GM23248 (cell line): Measurements from ENCODE around the gene MAPK8IP3.

Source experiments
- EZH2 ChIP-seq: fragments of 200-600 bp; sonication (generic); IDR thresholded peaks from 2 replicates; pipeline ENCODE4 v1.6.1; 2018; ENCODE audit warnings: antibody characterized with exemption, mild to moderate bottlenecking; ENCODE audit not compliant: insufficient read depth, poor library complexity, severe bottlenecking
- EZH2phosphoT487 ChIP-seq: fragments of 200-600 bp; sonication (generic); IDR thresholded peaks from 2 replicates; pipeline ENCODE4 v1.6.1; 2018; ENCODE audit warnings: antibody characterized with exemption, moderate library complexity, mild to moderate bottlenecking, low read depth; ENCODE audit not compliant: insufficient read depth

DNA sequence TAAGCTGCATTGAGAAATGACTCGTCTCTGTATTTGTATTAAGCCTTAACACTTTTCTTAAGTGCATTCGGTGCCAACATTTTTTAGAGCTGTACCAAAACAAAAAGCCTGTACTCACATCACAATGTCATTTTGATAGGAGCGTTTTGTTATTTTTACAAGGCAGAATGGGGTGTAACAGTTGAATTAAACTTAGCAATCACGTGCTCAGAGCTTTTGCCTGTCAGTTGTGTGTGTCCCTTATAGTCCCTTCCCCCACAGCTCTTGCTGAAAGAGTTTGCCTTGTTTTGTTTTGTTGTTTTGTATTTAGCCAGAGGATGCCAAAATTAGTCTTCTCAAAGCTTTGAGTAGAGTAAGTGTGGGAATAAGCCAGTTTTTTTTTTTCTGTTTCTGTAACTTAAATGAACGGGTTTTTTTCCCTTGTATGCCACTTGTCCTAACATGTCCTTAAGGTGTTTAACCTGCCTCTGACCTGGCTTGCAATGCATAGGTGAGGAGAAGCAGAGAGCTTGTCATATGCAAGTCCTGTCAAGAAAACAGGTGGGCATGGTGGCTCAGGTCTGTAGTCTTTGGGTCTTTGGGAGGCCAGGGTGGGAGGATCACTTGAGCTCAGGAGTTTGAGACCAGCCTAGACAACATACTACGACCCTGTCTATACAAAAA is 4.6 kb upstream of the MAPK8IP3 start:
- no peak for TF ChIP-seq EZH2phosphoT487
- TF ChIP-seq EZH2, result no peak
